ENCODE results near the gene LUC7L.
"Not testable (repeated sequence)": the region's sequence is repeated elsewhere in the genome, so short reads cannot be mapped to it uniquely, and the experiment has no call there.

Gene LUC7L

GRCh38 chr16:159136-159849, 70.0 kb downstream of the LUC7L start:
- peaks cover 6% of the 10 kb centered on the region for H3K4me1 Mint-ChIP-seq
- no peak overlapping the region for H3K4me3 Mint-ChIP-seq
- H3K27ac Mint-ChIP-seq = no peak overlapping the region
- no peaks in the 10 kb centered on the region for H3K36me3 Mint-ChIP-seq
- no peaks in the 10 kb centered on the region for H3K9me3 Mint-ChIP-seq
- H3K27me3 Mint-ChIP-seq = peaks cover 21% of the 10 kb centered on the region

- peaks cover 25% of the 10 kb centered on the region for H3K27me3 Mint-ChIP-seq
- peak overlapping the region; percentile 77 for H3K4me3 Mint-ChIP-seq
- no peak overlapping the region for H3K27ac Mint-ChIP-seq
- peaks cover 9% of the 10 kb centered on the region for H3K4me1 Mint-ChIP-seq
- H3K9me3 Mint-ChIP-seq = no peaks in the 10 kb centered on the region
- H3K36me3 Mint-ChIP-seq = no peaks in the 10 kb centered on the region
Measured at GRCh38 chr16:155031-155398, 74.2 kb downstream of the LUC7L start.

DNA sequence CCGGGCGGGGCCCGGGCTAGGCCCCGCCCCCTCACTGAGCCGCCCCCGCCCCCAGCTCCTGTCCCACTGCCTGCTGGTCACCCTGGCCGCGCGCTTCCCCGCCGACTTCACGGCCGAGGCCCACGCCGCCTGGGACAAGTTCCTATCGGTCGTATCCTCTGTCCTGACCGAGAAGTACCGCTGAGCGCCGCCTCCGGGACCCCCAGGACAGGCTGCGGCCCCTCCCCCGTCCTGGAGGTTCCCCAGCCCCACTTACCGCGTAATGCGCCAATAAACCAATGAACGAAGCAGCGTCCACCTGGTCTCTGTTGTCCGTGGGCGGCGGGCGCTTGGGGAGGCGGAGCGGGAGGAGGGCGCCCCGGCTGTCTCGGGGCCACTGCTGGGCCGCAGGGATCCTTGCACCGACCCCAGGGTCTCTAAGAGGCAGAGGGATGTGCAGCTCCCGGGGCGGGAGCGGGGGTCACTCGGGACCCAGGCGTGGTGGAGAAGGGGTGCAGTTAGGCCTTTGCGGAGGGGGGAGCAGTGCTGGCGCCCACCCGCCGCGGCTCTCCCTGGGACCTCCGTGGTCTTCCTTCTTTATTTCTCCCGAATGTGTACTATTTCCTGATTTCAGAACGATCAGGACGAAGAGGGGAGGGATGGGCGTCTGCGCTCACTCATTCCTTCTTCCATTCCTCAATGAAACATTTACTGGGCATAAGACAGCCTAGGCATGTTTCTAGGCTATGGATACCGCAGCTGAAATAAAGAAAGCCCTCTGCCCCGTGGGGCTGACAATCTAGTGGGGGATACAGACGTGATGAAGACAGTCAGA, 74.8 kb downstream of the LUC7L start:
- Mint-ChIP-seq H3K4me3 (peak overlapping the region; percentile 77), H3K9me3 (no peaks in the 10 kb centered on the region), H3K27ac (peak overlapping the region; percentile 15), H3K27me3 (peaks cover 26% of the 10 kb centered on the region), H3K4me1 (peaks cover 9% of the 10 kb centered on the region), H3K36me3 (no peaks in the 10 kb centered on the region)

DNA sequence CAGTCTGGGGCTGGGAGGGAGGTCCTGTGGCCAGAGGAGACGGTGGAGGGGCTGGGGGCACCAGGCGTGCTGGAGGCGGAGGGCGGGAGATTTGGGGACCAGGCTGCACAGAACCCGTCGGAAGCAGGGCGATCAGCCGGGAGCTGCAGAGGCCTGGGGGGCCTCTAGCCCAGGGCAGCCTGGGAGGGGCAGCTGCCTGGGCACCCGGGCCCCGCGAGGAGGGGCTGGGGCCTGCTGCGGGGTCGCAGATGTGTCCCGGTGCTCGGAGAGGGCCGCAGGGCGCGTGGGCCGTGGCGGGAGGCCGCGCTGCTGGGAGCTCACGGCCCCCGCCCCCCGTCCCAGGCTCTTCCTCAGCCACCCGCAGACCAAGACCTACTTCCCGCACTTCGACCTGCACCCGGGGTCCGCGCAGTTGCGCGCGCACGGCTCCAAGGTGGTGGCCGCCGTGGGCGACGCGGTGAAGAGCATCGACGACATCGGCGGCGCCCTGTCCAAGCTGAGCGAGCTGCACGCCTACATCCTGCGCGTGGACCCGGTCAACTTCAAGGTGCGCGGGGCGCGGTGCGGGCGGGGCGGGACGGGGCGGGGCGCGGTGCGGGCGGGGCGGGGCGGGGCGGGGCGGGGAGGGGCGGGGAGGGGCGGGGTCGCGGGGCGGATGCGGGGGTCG, 75.6 kb downstream of the LUC7L start:
- not testable (repeated sequence) for H3K4me1 Mint-ChIP-seq, H3K9me3 Mint-ChIP-seq, H3K36me3 Mint-ChIP-seq, H3K4me3 Mint-ChIP-seq, H3K27ac Mint-ChIP-seq
- peaks cover 23% of the 10 kb centered on the region for H3K27me3 Mint-ChIP-seq

DNA sequence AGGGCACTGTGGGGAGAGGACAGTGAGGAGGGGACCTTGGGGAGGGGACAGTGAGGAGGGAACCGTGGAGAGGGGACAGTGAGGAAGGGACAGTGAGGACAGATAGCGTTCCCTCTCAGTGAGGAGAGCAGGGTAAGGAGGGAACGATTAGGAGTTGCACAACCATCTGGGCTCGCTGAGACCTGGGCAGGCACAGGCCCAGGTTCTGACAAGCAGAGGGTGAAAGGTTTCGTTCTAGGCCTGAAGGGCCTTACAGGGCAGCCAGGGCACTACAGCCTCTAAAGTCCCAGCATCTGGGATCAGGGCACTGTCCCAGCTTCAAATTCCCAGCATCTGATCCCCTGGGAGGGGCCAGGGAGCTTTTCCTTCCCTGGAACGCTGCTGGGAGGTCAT, 76.1 kb downstream of the LUC7L start:
- not testable (repeated sequence) for H3K4me3 Mint-ChIP-seq, H3K36me3 Mint-ChIP-seq
- H3K27me3 Mint-ChIP-seq = peaks cover 21% of the 10 kb centered on the region

DNA sequence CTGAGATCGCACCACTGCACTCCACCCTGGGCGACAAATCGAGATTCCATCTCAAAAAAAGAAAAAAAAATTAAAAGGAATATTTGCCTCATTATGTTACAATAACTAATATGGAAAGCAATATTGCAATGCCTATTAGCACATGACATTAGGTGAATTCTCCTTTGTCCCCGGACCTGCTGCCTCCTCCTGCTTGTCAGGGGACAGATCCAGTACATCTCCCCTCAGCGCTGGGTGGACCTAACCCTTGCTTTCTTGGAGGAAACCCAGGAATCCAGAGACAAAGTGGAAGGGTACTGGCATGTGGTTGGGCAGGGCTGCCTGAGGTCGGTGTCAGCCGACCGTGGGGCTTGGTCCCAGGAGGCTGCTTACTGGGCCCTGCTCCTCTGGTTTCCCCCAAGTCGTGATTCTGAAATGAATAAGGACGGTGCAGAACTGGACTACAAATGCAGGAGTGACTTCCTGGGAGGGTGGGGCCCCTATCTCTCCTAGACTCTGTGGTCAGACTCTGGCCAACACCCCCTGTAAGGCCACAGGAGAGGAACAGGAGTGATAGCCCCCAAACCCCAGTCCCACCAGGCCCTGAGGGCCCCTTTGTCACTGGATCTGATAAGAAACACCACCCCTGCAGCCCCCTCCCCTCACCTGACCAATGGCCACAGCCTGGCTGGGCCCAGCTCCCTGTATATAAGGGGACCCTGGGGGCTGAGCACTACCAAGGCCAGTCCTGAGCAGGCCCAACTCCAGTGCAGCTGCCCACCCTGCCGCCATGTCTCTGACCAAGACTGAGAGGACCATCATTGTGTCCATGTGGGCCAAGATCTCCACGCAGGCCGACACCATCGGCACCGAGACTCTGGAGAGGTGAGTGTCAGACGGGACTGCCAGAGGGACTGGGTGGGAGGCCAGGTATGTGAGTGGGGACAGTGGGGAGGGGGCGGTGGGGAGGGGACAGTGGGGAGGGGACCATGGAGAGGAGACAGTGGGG, 76.8 kb downstream of the LUC7L start, which contains the start of gene HBZ:
Gene HBZ (plus strand): TSS at position 504 of the 988 bp plus-strand sequence. CDS start 266 bp downstream, at position 770.
- Mint-ChIP-seq H3K4me1 (peaks cover 9% of the 10 kb centered on the region), H3K27ac (no peak within 1 kb of the TSS)

More for the DNA sequence above, 76.1 kb downstream of the LUC7L start:
- H3K27ac Mint-ChIP-seq, H3K9me3 Mint-ChIP-seq, H3K4me1 Mint-ChIP-seq: not testable (repeated sequence)

GRCh38 chr16:149024-149660, 80.1 kb downstream of the LUC7L start:
- Mint-ChIP-seq H3K4me1 (peaks cover under 1% of the 10 kb centered on the region), H3K27ac (peak overlapping the region; percentile 70), H3K27me3 (peaks cover 11% of the 10 kb centered on the region), H3K36me3 (no peaks in the 10 kb centered on the region), H3K4me3 (no peak overlapping the region), H3K9me3 (no peaks in the 10 kb centered on the region)

More for the DNA sequence above, 76.8 kb downstream of the LUC7L start, which contains the start of gene HBZ:
- Mint-ChIP-seq H3K9me3 (no peaks in the 10 kb centered on the region), H3K36me3 (no peaks in the 10 kb centered on the region), H3K4me3 (no peak within 1 kb of the TSS), H3K27me3 (peaks cover 21% of the 10 kb centered on the region)

GRCh38 chr16:146646-147045, 82.6 kb downstream of the LUC7L start:
- Mint-ChIP-seq H3K4me3 (no peak overlapping the region), H3K4me1 (no peaks in the 10 kb centered on the region), H3K9me3 (no peaks in the 10 kb centered on the region), H3K27ac (no peak overlapping the region), H3K27me3 (peaks cover 10% of the 10 kb centered on the region), H3K36me3 (no peaks in the 10 kb centered on the region)

DNA sequence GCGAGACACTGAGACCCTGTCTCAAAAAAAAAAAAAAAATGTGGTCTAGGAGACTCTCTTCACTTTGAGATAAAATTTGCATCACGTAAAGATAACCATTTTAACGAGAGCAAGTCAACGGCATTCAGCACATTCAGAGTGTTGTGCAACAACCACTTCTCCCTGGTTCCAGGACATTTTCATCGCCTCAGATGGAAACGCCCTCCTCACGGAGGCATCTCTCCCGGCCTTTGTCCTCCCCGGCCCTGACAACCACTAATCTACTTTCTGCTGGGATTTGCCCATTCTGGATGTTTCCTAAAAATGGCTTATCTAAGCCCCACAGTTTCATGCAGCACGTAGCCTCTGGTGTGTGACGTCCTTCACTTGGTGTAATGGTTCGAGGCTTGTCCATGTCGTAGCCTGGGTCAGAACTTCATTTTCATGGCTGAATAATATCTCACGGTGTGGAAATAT, 84.4 kb downstream of the LUC7L start:
- no peak overlapping the region for H3K4me3 Mint-ChIP-seq
- no peaks in the 10 kb centered on the region for H3K4me1 Mint-ChIP-seq
- H3K27ac Mint-ChIP-seq = peak overlapping the region; percentile 18

DNA sequence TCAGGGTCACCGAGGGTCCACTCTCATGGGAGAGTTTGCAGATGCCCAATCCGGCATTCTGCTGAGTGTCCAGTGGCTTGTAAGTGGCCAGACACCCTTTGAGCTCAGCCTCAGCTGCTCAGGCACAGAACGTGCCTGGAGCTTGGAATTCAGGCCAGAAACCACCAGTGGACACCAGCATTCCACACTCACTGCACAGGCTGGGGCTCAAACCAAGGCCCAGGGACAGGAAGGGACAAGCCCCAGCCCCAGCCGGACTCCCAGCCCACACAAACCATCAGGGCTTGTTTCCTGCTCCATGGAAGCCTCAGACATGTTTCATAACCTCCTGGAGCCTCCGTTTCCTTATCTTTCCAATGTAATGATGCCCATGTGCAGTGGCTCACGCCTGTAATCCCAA, 85.8 kb downstream of the LUC7L start:
- Mint-ChIP-seq H3K4me1 (peaks cover 5% of the 10 kb centered on the region), H3K36me3 (no peaks in the 10 kb centered on the region), H3K27me3 (peaks cover 2% of the 10 kb centered on the region), H3K4me3 (no peak overlapping the region), H3K27ac (no peak overlapping the region), H3K9me3 (no peaks in the 10 kb centered on the region)

More for the DNA sequence above, 84.4 kb downstream of the LUC7L start:
- peaks cover 7% of the 10 kb centered on the region for H3K27me3 Mint-ChIP-seq
- H3K9me3 Mint-ChIP-seq = no peaks in the 10 kb centered on the region
- no peaks in the 10 kb centered on the region for H3K36me3 Mint-ChIP-seq

- peaks cover 2% of the 10 kb centered on the region for H3K27me3 Mint-ChIP-seq
- H3K4me1 Mint-ChIP-seq = peaks cover 5% of the 10 kb centered on the region
- H3K36me3 Mint-ChIP-seq = no peaks in the 10 kb centered on the region
- no peak overlapping the region for H3K27ac Mint-ChIP-seq
- no peaks in the 10 kb centered on the region for H3K9me3 Mint-ChIP-seq
- no peak overlapping the region for H3K4me3 Mint-ChIP-seq
Measured at GRCh38 chr16:143047-143446, 86.2 kb downstream of the LUC7L start.

- H3K4me1 Mint-ChIP-seq = peaks cover 5% of the 10 kb centered on the region
- peaks cover 2% of the 10 kb centered on the region for H3K27me3 Mint-ChIP-seq
- H3K4me3 Mint-ChIP-seq = no peak overlapping the region
- H3K36me3 Mint-ChIP-seq = no peaks in the 10 kb centered on the region
- H3K27ac Mint-ChIP-seq = no peak overlapping the region
- no peaks in the 10 kb centered on the region for H3K9me3 Mint-ChIP-seq
Measured at GRCh38 chr16:142405-142967, 86.8 kb downstream of the LUC7L start.

DNA sequence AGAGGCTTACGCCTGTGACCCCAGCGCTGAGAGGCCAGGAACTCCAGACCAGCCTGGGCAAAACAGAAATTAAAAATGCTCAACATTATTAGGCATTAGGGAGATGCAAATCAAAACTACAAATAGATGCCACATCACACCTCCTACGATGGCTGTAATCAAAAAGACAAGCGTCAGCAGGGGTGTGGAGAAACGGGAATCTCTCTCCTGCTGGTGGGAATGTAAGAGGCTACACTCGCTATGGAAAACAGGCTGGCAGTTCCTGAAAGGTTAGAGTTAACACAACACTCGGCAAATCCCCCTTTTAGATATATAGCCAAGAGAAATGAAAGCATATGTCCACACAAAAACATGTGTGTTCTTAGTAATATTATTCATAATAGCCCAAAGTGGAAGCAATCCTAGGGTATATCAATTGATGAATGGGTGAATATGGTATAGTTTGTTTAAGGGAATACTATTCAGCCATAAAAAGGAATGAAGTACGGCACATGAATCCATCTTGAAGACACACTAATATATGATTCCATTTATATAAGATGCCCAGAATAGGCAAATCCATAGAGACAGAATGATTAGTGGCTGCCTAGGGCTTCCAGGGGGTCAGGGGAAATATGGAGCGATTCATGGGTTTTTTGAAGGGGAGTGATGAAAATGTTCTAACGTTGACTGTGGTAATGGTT, 88.9 kb downstream of the LUC7L start:
- peaks cover 3% of the 10 kb centered on the region for H3K36me3 Mint-ChIP-seq
- H3K27ac Mint-ChIP-seq = no peak overlapping the region
- no peaks in the 10 kb centered on the region for H3K9me3 Mint-ChIP-seq
- peak overlapping the region; percentile 19 for H3K4me3 Mint-ChIP-seq
- H3K27me3 Mint-ChIP-seq = no peaks in the 10 kb centered on the region
- peaks cover 12% of the 10 kb centered on the region for H3K4me1 Mint-ChIP-seq
